ENCODE data around the gene PSMB2.

PSMB2 gene

GRCh38 chr1:35675773-35676172 lies 34.4 kb upstream of the PSMB2 start:
- no peaks in the 10 kb centered on the region for H3K9me3 Mint-ChIP-seq
- no peaks in the 10 kb centered on the region for H3K4me1 Mint-ChIP-seq
- no peak overlapping the region for H3K4me3 Mint-ChIP-seq
- H3K27me3 Mint-ChIP-seq (ENCODE audit: low read depth): peaks cover 30% of the 10 kb centered on the region
- H3K36me3 Mint-ChIP-seq (ENCODE audit: low read depth): no peaks in the 10 kb centered on the region
- no peak overlapping the region for H3K27ac Mint-ChIP-seq
- TF ChIP-seq CTCF (IDR thresholded peaks at IDR 0.05; ENCODE audit: unreplicated experiment in 3 of 3): no peak

GRCh38 chr1:35674111-35674510 lies 32.8 kb upstream of the PSMB2 start:
- no peaks in the 10 kb centered on the region for H3K9me3 Mint-ChIP-seq
- no peak overlapping the region for H3K4me3 Mint-ChIP-seq
- TF ChIP-seq CTCF (IDR thresholded peaks at IDR 0.05; ENCODE audit: unreplicated experiment in 3 of 3): no peak
- H3K36me3 Mint-ChIP-seq (ENCODE audit: low read depth): no peaks in the 10 kb centered on the region
- H3K27me3 Mint-ChIP-seq (ENCODE audit: low read depth): peaks cover 25% of the 10 kb centered on the region
- no peaks in the 10 kb centered on the region for H3K4me1 Mint-ChIP-seq
- H3K27ac Mint-ChIP-seq: no peak overlapping the region

DNA sequence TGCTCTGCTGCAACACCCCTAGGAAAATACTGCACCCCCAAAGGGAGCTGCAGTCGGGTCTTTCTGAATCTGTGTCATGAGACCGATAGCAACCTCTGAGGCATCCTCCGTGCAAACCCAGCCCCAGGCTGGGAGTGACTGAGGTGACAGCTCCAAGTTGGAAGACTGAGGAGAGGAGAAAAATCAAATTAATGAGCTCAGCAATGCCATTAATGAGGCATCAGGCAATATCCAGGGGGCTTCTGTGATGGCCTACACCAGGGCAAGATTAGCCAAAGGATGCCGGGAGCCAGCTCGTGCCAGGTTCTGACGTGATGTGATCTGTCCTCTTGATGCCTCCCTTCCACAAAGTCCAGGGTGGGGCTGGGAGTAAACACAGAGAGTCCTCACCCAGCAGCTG lies 30.8 kb upstream of the PSMB2 start:
- Mint-ChIP-seq H3K9me3 (no peaks in the 10 kb centered on the region), H3K4me1 (no peaks in the 10 kb centered on the region), H3K27ac (no peak overlapping the region), H3K27me3 (ENCODE audit: low read depth) (peaks cover 33% of the 10 kb centered on the region), H3K36me3 (ENCODE audit: low read depth) (no peaks in the 10 kb centered on the region), H3K4me3 (no peak overlapping the region)
- no peak for TF ChIP-seq CTCF (IDR thresholded peaks at IDR 0.05; ENCODE audit: unreplicated experiment in 3 of 3)

DNA sequence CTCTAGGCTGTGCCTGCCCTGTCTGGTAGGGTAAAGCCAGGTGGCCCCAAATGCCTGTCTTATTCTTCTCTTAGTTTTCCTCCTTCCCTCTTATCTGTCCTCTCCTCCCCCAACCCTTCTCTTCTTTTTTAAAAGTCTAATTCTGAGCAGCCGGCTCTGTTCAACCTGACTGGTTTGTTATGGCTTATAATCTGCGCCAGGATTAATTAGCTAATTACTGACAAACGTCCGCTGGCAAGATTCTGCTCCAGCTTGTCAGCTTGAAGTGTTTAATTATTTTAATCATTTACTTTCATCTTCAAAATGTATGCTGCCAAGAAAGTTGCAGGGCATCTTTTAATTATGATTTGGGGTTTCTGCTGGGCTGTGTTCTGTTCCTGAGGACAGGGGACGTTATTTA lies 27.2 kb upstream of the PSMB2 start:
- no peak for TF ChIP-seq CTCF (IDR thresholded peaks at IDR 0.05; ENCODE audit: unreplicated experiment in 3 of 3)
- Mint-ChIP-seq H3K36me3 (ENCODE audit: low read depth) (no peaks in the 10 kb centered on the region), H3K4me3 (no peak overlapping the region), H3K4me1 (no peaks in the 10 kb centered on the region), H3K9me3 (no peaks in the 10 kb centered on the region), H3K27me3 (ENCODE audit: low read depth) (peaks cover 45% of the 10 kb centered on the region), H3K27ac (no peak overlapping the region)

DNA sequence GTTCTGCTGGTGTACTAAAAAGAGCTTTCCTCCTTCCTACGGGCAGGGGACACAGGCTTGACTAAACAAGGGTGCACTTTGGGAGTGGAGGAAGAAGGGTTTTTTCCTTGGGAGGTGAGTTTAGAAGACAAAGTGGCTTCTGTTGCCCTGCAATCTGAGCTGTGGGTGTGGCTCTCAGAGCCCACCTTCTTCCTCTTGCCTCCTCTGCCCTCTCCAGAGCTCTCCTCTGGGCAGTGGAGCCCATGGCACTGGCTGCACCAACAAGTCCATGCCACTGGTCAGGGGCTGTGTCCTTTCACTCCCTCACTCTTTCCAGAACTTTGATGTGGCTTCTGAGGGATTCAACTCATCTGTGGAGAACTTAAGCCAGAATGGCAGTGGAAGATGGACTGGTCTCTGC lies 25.6 kb upstream of the PSMB2 start:
- H3K27ac Mint-ChIP-seq: no peak overlapping the region
- no peaks in the 10 kb centered on the region for H3K36me3 Mint-ChIP-seq (ENCODE audit: low read depth)
- no peaks in the 10 kb centered on the region for H3K9me3 Mint-ChIP-seq
- peaks cover 32% of the 10 kb centered on the region for H3K27me3 Mint-ChIP-seq (ENCODE audit: low read depth)
- H3K4me1 Mint-ChIP-seq: no peaks in the 10 kb centered on the region
- no peak overlapping the region for H3K4me3 Mint-ChIP-seq
- TF ChIP-seq CTCF (IDR thresholded peaks at IDR 0.05; ENCODE audit: unreplicated experiment in 3 of 3): no peak

DNA sequence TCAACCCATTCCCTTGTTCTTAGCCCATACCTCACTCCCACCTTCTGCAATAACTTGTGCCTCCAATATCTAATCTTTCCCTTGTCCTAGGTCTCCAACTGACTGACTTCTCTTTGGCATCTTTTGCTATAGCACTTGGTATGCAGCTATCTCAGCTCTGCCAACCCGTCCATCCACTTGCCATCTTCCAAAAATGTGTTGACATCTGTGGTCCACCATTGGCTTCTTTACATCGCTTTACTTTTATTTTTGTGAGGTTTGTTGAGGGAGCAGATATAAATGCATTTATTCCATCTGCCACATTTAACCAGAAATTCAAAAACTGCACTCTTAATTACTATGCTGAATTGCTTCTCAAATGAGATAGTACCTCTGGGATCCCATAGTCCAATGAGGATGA lies 24.9 kb upstream of the PSMB2 start:
- peaks cover 31% of the 10 kb centered on the region for H3K27me3 Mint-ChIP-seq (ENCODE audit: low read depth)
- no peaks in the 10 kb centered on the region for H3K36me3 Mint-ChIP-seq (ENCODE audit: low read depth)
- no peaks in the 10 kb centered on the region for H3K9me3 Mint-ChIP-seq
- TF ChIP-seq CTCF (IDR thresholded peaks at IDR 0.05; ENCODE audit: unreplicated experiment in 3 of 3): no peak
- H3K4me1 Mint-ChIP-seq: no peaks in the 10 kb centered on the region
- no peak overlapping the region for H3K27ac Mint-ChIP-seq
- H3K4me3 Mint-ChIP-seq: no peak overlapping the region

All from nephron (organoid).